DND-41 (cell line): ENCODE measurements around the gene CYP2U1.

Experiments
- ATAC-seq: fragments of 200-7000 bp; cut with Tn5 transposase; 3 replicates; pipeline ENCODE4 v1.9.1; 2021; ENCODE audit warnings: low read depth; ENCODE audit not compliant: insufficient read depth
- DNase-seq: peaks from one replicate; pipeline ENCODE4 v3.0.0-alpha.2; 2020
- H2AFZ ChIP-seq: 2 replicates; pipeline ENCODE4 v1.6.0; 2012; ENCODE audit warnings: low read depth, low read length
- H3K27ac ChIP-seq: 2 replicates; pipeline ENCODE4 v1.5.1; 2012; ENCODE audit warnings: low read length, inconsistent platforms
- H3K27me3 ChIP-seq: fragments of 200-600 bp; sonication (generic); 2 replicates; pipeline ENCODE4 v1.6.0; 2012; ENCODE audit warnings: low read length, mild to moderate bottlenecking, inconsistent platforms; ENCODE audit not compliant: insufficient read depth, poor library complexity
- H3K36me3 ChIP-seq: 2 replicates; pipeline ENCODE4 v1.5.1; 2012; ENCODE audit warnings: low read length, inconsistent platforms; ENCODE audit not compliant: insufficient read depth
- H3K4me1 ChIP-seq: 2 replicates; pipeline ENCODE4 v1.5.1; 2012; ENCODE audit warnings: mild to moderate bottlenecking, low read length; ENCODE audit not compliant: insufficient read depth
- H3K4me2 ChIP-seq: 2 replicates; pipeline ENCODE4 v1.6.0; 2012; ENCODE audit warnings: mild to moderate bottlenecking, moderate library complexity, low read length, inconsistent platforms; ENCODE audit not compliant: insufficient read depth
- H3K4me3 ChIP-seq, 2 experiments: fragments of 200-600 bp in 1 of 2; shearing (Covaris generic) in 1 of 2; 2 replicates each; pipeline ENCODE4 v1.5.1; 2012 to 2016; ENCODE audit warnings: inconsistent platforms in 2 of 2, low read length in 2 of 2, mild to moderate bottlenecking in 2 of 2, low read depth in 1 of 2, moderate library complexity in 1 of 2
- H3K79me2 ChIP-seq: 2 replicates; pipeline ENCODE4 v1.6.0; 2012; ENCODE audit warnings: low read length, inconsistent platforms; ENCODE audit not compliant: insufficient read depth
- H3K9ac ChIP-seq: 2 replicates; pipeline ENCODE4 v1.6.0; 2012; ENCODE audit warnings: low read depth, mild to moderate bottlenecking, inconsistent platforms, low read length, moderate library complexity
- H3K9me3 ChIP-seq: 2 replicates; pipeline ENCODE4 v1.5.1; 2012; ENCODE audit warnings: low read length, moderate library complexity, mild to moderate bottlenecking, inconsistent platforms; ENCODE audit not compliant: insufficient read depth, severe bottlenecking
- H4K20me1 ChIP-seq: 2 replicates; pipeline ENCODE4 v1.6.0; 2012; ENCODE audit warnings: low read length; ENCODE audit not compliant: insufficient read depth
- CTCF ChIP-seq: IDR thresholded peaks from 2 replicates; pipeline ENCODE4 v1.5.1; 2012; ENCODE audit warnings: borderline replicate concordance, low read length, moderate library complexity, mild to moderate bottlenecking; ENCODE audit not compliant: poor library complexity, severe bottlenecking; ENCODE audit errors: extremely low read depth
- EZH2 ChIP-seq: IDR thresholded peaks from 3 replicates; pipeline ENCODE4 v1.6.1; 2012; ENCODE audit warnings: borderline replicate concordance, low read depth, mild to moderate bottlenecking, moderate library complexity, low read length, inconsistent platforms; ENCODE audit not compliant: severe bottlenecking

CYP2U1 gene

GRCh38 chr4:107972605-107973004 lies 41.3 kb downstream of the CYP2U1 start:
- no peak for ATAC-seq
- no peak overlapping the region for H3K27ac ChIP-seq
- no peaks in the 10 kb centered on the region for H3K27me3 ChIP-seq
- H3K4me1 ChIP-seq, result no peaks in the 10 kb centered on the region
- H3K36me3 ChIP-seq, result no peaks in the 10 kb centered on the region
- no peak for DNase-seq
- no peak overlapping the region for H3K4me3 ChIP-seq
- H4K20me1 ChIP-seq, result no peaks in the 10 kb centered on the region
- no peak overlapping the region for H3K4me2 ChIP-seq
- no peak overlapping the region for H3K9ac ChIP-seq
- H3K9me3 ChIP-seq, result no peaks in the 10 kb centered on the region
- TF ChIP-seq CTCF (no peak), EZH2 (no peak)
- H3K79me2 ChIP-seq, result no peaks in the 10 kb centered on the region
- no peak overlapping the region for H2AFZ ChIP-seq

GRCh38 chr4:107974523-107974922 lies 43.2 kb downstream of the CYP2U1 start:
- TF ChIP-seq CTCF (no peak), EZH2 (no peak)
- no peak overlapping the region for H3K4me2 ChIP-seq
- H3K27ac ChIP-seq, result no peak overlapping the region

GRCh38 chr4:107977482-107977881 lies 46.1 kb downstream of the CYP2U1 start:
- Histone ChIP-seq H3K9me3 (peaks cover 5% of the 10 kb centered on the region), H3K27me3 (no peaks in the 10 kb centered on the region), H4K20me1 (no peaks in the 10 kb centered on the region), H3K79me2 (no peaks in the 10 kb centered on the region), H3K4me3 (no peak overlapping the region), H3K9ac (no peak overlapping the region), H2AFZ (no peak overlapping the region), H3K4me2 (no peak overlapping the region), H3K4me1 (no peaks in the 10 kb centered on the region), H3K36me3 (no peaks in the 10 kb centered on the region), H3K27ac (no peak overlapping the region)
- TF ChIP-seq CTCF (no peak), EZH2 (no peak)
- no peak for DNase-seq
- no peak for ATAC-seq

More at GRCh38 chr4:107974523-107974922, 43.2 kb downstream of the CYP2U1 start:
- H3K79me2 ChIP-seq, result no peaks in the 10 kb centered on the region
- H3K36me3 ChIP-seq, result no peaks in the 10 kb centered on the region
- H3K4me1 ChIP-seq, result no peaks in the 10 kb centered on the region
- H3K9ac ChIP-seq, result no peak overlapping the region
- ATAC-seq (peak; percentile 29; the same call in 1 of the 3 replicates), DNase-seq (no peak)
- H3K9me3 ChIP-seq, result no peaks in the 10 kb centered on the region
- no peaks in the 10 kb centered on the region for H4K20me1 ChIP-seq
- no peak overlapping the region for H2AFZ ChIP-seq
- no peaks in the 10 kb centered on the region for H3K27me3 ChIP-seq
- no peak overlapping the region for H3K4me3 ChIP-seq
